H9 (cell line): ENCODE data around the gene PCDHB9. TPM values are rescaled to one million over a fixed set of nuclear protein-coding genes. Genes with fewer than 3 reads are reported as not detected.
"Not testable (repeated sequence)": the region's sequence is repeated elsewhere in the genome, so short reads cannot be mapped to it uniquely, and the experiment has no call there.

ENCODE experiments used
- DNase-seq: peaks from one replicate; pipeline ENCODE4 v3.0.0-alpha.2; 2017
- H2AFZ ChIP-seq: one replicate; pipeline ENCODE4 v1.6.1; 2013; ENCODE audit warnings: mild to moderate bottlenecking, low read length, control low read depth, moderate library complexity
- H2AK5ac ChIP-seq: 2 replicates; pipeline ENCODE4 v1.6.1; 2013; ENCODE audit warnings: low read length, control low read depth, mixed read lengths; ENCODE audit not compliant: insufficient read length
- H2BK120ac ChIP-seq: one replicate; pipeline ENCODE4 v1.6.1; 2013; ENCODE audit warnings: low read depth, mild to moderate bottlenecking, low read length, control low read depth, inconsistent platforms; ENCODE audit not compliant: poor library complexity, severe bottlenecking
- H2BK12ac ChIP-seq: 2 replicates; pipeline ENCODE4 v1.6.1; 2013; ENCODE audit warnings: low read length, control low read depth, mixed read lengths, low read depth; ENCODE audit not compliant: insufficient read length
- H2BK15ac ChIP-seq: 2 replicates; pipeline ENCODE4 v1.6.1; 2013; ENCODE audit warnings: low read depth, low read length, control low read depth
- H2BK20ac ChIP-seq: one replicate; pipeline ENCODE4 v1.6.1; 2013; ENCODE audit warnings: low read depth, mild to moderate bottlenecking, low read length, control low read depth, inconsistent platforms; ENCODE audit not compliant: poor library complexity, severe bottlenecking
- H2BK5ac ChIP-seq: 2 replicates; pipeline ENCODE4 v1.6.1; 2013; ENCODE audit warnings: low read length, control low read depth, mixed read lengths; ENCODE audit not compliant: insufficient read length
- H3K14ac ChIP-seq: 2 replicates; pipeline ENCODE4 v1.6.1; 2013; ENCODE audit warnings: low read length, control low read depth; ENCODE audit not compliant: insufficient read depth
- H3K18ac ChIP-seq: 2 replicates; pipeline ENCODE4 v1.6.1; 2013; ENCODE audit warnings: low read depth, mild to moderate bottlenecking, mixed read lengths, low read length, control low read depth; ENCODE audit not compliant: insufficient read length
- H3K23ac ChIP-seq: 2 replicates; pipeline ENCODE4 v1.6.1; 2013; ENCODE audit warnings: low read length, control low read depth, mixed read lengths, low read depth; ENCODE audit not compliant: insufficient read length
- H3K23me2 ChIP-seq: 2 replicates; pipeline ENCODE4 v1.6.1; 2013; ENCODE audit warnings: low read depth, mild to moderate bottlenecking, mixed read lengths, low read length, control low read depth; ENCODE audit not compliant: insufficient read length, poor library complexity, severe bottlenecking
- H3K27ac ChIP-seq: 2 replicates; pipeline ENCODE4 v1.5.1; 2013; ENCODE audit warnings: low read length, control low read depth, mixed read lengths, low read depth; ENCODE audit not compliant: insufficient read length
- H3K27me3 ChIP-seq: 2 replicates; pipeline ENCODE4 v1.6.1; 2013; ENCODE audit warnings: low read length, control low read depth, inconsistent platforms; ENCODE audit not compliant: insufficient read depth
- H3K4ac ChIP-seq: 2 replicates; pipeline ENCODE4 v1.6.1; 2013; ENCODE audit warnings: low read depth, mild to moderate bottlenecking, control low read depth, inconsistent platforms, low read length, moderate library complexity
- H3K4me1 ChIP-seq: 2 replicates; pipeline ENCODE4 v1.6.1; 2013; ENCODE audit warnings: low read length, control low read depth, inconsistent platforms; ENCODE audit not compliant: insufficient read depth
- H3K4me2 ChIP-seq: 2 replicates; pipeline ENCODE4 v1.6.1; 2013; ENCODE audit warnings: low read length, control low read depth, mixed read lengths; ENCODE audit not compliant: insufficient read length, insufficient read depth
- H3K56ac ChIP-seq: 2 replicates; pipeline ENCODE4 v1.6.1; 2013; ENCODE audit warnings: low read depth, mild to moderate bottlenecking, mixed read lengths, low read length, control low read depth; ENCODE audit not compliant: insufficient read length
- H3K79me1 ChIP-seq: 2 replicates; pipeline ENCODE4 v1.6.1; 2013; ENCODE audit warnings: low read depth, mild to moderate bottlenecking, moderate library complexity, low read length, control low read depth, inconsistent platforms; ENCODE audit not compliant: insufficient read depth, poor library complexity, severe bottlenecking
- H3K79me2 ChIP-seq: 2 replicates; pipeline ENCODE4 v1.6.1; 2013; ENCODE audit warnings: low read length, control low read depth, inconsistent platforms; ENCODE audit not compliant: insufficient read depth
- H3K9ac ChIP-seq: 2 replicates; pipeline ENCODE4 v1.6.1; 2013; ENCODE audit warnings: low read length, control low read depth, mixed read lengths; ENCODE audit not compliant: insufficient read length; ENCODE audit errors: extremely low read depth
- H3K9me3 ChIP-seq: one replicate; pipeline ENCODE4 v1.6.1; 2013; ENCODE audit warnings: low read depth, low read length, inconsistent platforms; ENCODE audit not compliant: control insufficient read depth
- H3T11ph ChIP-seq: one replicate; pipeline ENCODE4 v1.6.1; 2013; ENCODE audit warnings: mild to moderate bottlenecking, low read length, control low read depth, inconsistent platforms
- H4K20me1 ChIP-seq: one replicate; pipeline ENCODE4 v1.6.1; 2013; ENCODE audit not compliant: control insufficient read depth, insufficient read length, insufficient read depth
- H4K5ac ChIP-seq: 2 replicates; pipeline ENCODE4 v1.6.1; 2013; ENCODE audit warnings: low read depth, mild to moderate bottlenecking, mixed read lengths, low read length, control low read depth; ENCODE audit not compliant: insufficient read length
- H4K8ac ChIP-seq: replicated peaks from 2 replicates; pipeline ENCODE4 v1.6.1; 2013; ENCODE audit warnings: low read length, control low read depth, mixed read lengths, low read depth; ENCODE audit not compliant: insufficient read length
- H4K91ac ChIP-seq: 2 replicates; pipeline ENCODE4 v1.6.1; 2013; ENCODE audit warnings: low read depth, mild to moderate bottlenecking, moderate library complexity, mixed read lengths, low read length, control low read depth; ENCODE audit not compliant: insufficient read length
- H3K27ac Mint-ChIP-seq, 3 experiments: 2 replicates in 2 of 3; 3 replicates in 1 of 3; pipeline ENCODE4 v1.8.0; 2020 to 2021; ENCODE audit warnings: mixed read lengths in 3 of 3, mild to moderate bottlenecking in 1 of 3, moderate library complexity in 1 of 3
- H3K27me3 Mint-ChIP-seq: 2 replicates; pipeline ENCODE4 v1.8.0; 2021; ENCODE audit warnings: low read depth, mild to moderate bottlenecking, moderate library complexity, mixed read lengths
- H3K36me3 Mint-ChIP-seq, 3 experiments: 2 replicates in 2 of 3; 3 replicates in 1 of 3; pipeline ENCODE4 v1.8.0; 2020 to 2021; ENCODE audit warnings: low read depth in 3 of 3, mixed read lengths in 3 of 3; ENCODE audit not compliant: insufficient read depth in 1 of 3
- H3K4me1 Mint-ChIP-seq, 2 experiments: 2 replicates each; pipeline ENCODE4 v1.8.0; 2020; ENCODE audit warnings: mixed read lengths in 2 of 2
- H3K4me3 Mint-ChIP-seq, 2 experiments: 2 replicates in 1 of 2; 3 replicates in 1 of 2; pipeline ENCODE4 v1.8.0; 2020 to 2021; ENCODE audit warnings: mild to moderate bottlenecking in 2 of 2, mixed read lengths in 2 of 2, moderate library complexity in 1 of 2
- H3K9me3 Mint-ChIP-seq, 2 experiments: 2 replicates in 1 of 2; 3 replicates in 1 of 2; pipeline ENCODE4 v1.8.0; 2020; ENCODE audit warnings: mild to moderate bottlenecking in 2 of 2, mixed read lengths in 2 of 2, moderate library complexity in 1 of 2
- WGBS: extraction: QIAGEN DNeasy Blood & Tissue Kit; methylation state at CpG from one replicate; pipeline ENCODE4 v1.1.7; 2013; ENCODE audit warnings: missing lambda C conversion rate, low lambda C conversion rate, mixed read lengths; ENCODE audit not compliant: insufficient read length; ENCODE audit errors: extremely low coverage; 5-methylcytosine and 5-hydroxymethylcytosine counted together
- total RNA-seq: library from RNA; stranded (reverse); gene quantifications from 2 replicates; pipeline ENCODE4 v1.2.1, GENCODE V29; 2021

Gene PCDHB9
- total RNA-seq, 1 experiment from 2014 or later, result 2.6 TPM

DNA sequence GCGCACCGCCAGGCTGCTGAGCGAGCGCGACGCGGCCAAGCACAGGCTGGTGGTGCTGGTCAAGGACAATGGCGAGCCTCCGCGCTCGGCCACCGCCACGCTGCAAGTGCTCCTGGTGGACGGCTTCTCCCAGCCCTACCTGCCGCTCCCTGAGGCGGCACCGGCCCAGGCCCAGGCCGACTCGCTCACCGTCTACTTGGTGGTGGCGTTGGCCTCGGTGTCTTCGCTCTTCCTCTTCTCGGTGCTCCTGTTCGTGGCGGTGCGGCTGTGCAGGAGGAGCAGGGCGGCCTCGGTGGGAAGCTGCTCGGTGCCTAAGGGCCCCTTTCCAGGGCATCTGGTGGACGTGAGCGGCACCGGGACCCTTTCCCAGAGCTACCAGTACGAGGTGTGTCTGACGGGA, 14.7 kb downstream of the PCDHB9 start:
- not testable (repeated sequence) for H3K4me3 Mint-ChIP-seq
- peaks cover 20 to 26% of the 10 kb centered on the region in 2 experiments for H3K9me3 Mint-ChIP-seq

More for the DNA sequence above, 14.7 kb downstream of the PCDHB9 start:
- not testable (repeated sequence) for H3K79me1 ChIP-seq, H3K27ac ChIP-seq, H3K23ac ChIP-seq, H3K4me1 Mint-ChIP-seq, H2BK15ac ChIP-seq, H3T11ph ChIP-seq, H3K4ac ChIP-seq, H2AK5ac ChIP-seq, DNase-seq, H3K9ac ChIP-seq, H3K27me3 ChIP-seq, H3K56ac ChIP-seq, H3K27me3 Mint-ChIP-seq, H2AFZ ChIP-seq, H2BK12ac ChIP-seq, H4K8ac ChIP-seq, H3K9me3 ChIP-seq, H2BK20ac ChIP-seq, H4K20me1 ChIP-seq, H3K4me2 ChIP-seq, H3K14ac ChIP-seq, H3K18ac ChIP-seq, H2BK120ac ChIP-seq, H3K79me2 ChIP-seq, H2BK5ac ChIP-seq, H4K91ac ChIP-seq, H3K27ac Mint-ChIP-seq, H3K4me1 ChIP-seq, H3K23me2 ChIP-seq, H4K5ac ChIP-seq
- H3K36me3 Mint-ChIP-seq, result peaks cover 2 to 16% (median 7%) of the 10 kb centered on the region in 3 experiments; a peak in 6 of 7 replicates
- WGBS, result no CpG with 5 or more reads among the region's 35 CpGs
